NCI-H1694 treated with DMSO at 0.1 percent for 48 hours (cell line): ENCODE measurements around the gene SOHLH2.

ENCODE experiments used
- DNase-seq: peaks from one replicate; lab custom pipeline; 2025; lab: John Stamatoyannopoulos, UW

SOHLH2 gene

DNA sequence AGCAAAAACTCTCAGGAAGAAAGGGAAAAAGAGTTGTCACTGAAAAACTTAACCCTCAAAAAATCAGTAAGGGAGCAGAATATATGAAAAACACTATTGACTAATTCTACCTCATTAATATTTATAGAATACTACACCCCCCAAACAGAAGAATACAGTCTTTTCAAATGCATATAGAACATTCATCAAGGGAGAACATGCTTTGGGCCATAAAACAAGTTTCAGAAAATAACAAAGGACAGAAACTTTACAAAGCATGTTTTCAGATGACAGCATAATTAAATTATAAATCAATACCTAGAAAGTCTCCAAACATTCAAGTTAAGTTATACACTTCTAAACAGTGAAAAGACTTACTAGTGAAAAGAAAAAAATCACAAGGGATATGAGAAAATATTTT is 30.5 kb downstream of the SOHLH2 start:
- no peak for DNase-seq

- no peak for DNase-seq
Measured at GRCh38 chr13:36175621-36176020, 38.7 kb downstream of the SOHLH2 start.

GRCh38 chr13:36174923-36175322 is 39.4 kb downstream of the SOHLH2 start:
- DNase-seq = no peak

GRCh38 chr13:36173571-36174322 is 40.6 kb downstream of the SOHLH2 start:
- DNase-seq = no peak

- DNase-seq = no peak
Measured at GRCh38 chr13:36166046-36166445, 48.3 kb downstream of the SOHLH2 start.

GRCh38 chr13:36163809-36164308 is 50.5 kb downstream of the SOHLH2 start:
- DNase-seq = no peak

DNA sequence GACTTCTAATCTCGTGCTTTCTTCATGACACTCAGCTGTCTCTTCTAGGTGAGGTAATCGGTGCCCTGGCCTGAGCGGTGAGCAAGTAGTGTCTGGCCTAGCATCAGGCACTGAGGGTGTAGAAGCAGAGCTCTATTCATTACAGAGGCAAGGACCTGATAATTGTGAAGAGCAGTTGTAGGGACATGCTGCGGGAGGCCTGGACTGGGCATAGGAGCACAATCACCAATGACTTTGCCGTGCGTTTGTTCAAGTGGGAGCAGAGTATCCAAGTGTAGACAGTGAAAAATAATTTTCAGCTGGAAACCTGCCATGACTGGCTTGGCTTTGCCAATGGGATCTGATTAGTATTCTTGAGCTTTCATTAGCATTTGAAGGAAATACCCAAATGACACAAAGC is 51.1 kb downstream of the SOHLH2 start:
- DNase-seq = no peak

DNA sequence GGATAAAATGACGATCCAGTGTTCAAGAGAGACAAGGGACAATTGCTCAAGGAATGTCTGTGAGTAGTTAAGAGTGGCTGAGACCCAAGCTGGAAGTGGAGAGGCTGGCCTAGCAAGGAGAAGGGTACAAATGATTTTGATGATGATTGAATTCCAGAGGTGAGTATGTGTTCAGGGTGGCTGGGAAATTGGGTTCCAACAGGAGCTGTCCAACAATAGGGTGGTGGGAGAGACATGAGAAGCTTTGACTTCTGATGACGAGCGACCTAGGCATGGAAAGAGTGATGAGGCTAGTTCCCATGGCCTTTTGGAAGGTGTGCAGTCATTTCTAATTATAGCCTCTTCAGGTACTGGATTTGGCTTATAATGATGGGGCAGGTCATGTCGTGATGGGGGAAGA is 54.1 kb downstream of the SOHLH2 start:
- no peak for DNase-seq

- DNase-seq = no peak
Measured at GRCh38 chr13:36158611-36159010, 55.7 kb downstream of the SOHLH2 start.

DNA sequence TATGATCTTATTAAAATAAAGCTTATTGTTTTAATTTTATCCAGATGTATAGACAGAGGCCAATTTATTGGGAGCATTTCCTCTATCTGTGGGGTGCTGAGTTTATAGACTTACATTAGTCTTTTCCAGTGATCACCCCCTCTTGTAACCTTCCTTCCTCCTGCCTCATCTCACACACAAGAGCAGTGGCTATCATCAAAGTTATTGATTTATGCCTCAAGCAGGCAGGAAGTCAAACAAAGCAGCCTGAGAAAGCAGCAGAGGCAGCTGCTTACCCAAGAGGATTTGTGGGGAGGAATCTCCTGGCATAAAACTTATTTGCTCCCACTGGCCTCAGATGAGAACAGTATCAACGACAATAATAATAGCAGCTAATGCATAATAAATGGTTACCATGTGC is 56.9 kb downstream of the SOHLH2 start:
- DNase-seq = no peak

DNA sequence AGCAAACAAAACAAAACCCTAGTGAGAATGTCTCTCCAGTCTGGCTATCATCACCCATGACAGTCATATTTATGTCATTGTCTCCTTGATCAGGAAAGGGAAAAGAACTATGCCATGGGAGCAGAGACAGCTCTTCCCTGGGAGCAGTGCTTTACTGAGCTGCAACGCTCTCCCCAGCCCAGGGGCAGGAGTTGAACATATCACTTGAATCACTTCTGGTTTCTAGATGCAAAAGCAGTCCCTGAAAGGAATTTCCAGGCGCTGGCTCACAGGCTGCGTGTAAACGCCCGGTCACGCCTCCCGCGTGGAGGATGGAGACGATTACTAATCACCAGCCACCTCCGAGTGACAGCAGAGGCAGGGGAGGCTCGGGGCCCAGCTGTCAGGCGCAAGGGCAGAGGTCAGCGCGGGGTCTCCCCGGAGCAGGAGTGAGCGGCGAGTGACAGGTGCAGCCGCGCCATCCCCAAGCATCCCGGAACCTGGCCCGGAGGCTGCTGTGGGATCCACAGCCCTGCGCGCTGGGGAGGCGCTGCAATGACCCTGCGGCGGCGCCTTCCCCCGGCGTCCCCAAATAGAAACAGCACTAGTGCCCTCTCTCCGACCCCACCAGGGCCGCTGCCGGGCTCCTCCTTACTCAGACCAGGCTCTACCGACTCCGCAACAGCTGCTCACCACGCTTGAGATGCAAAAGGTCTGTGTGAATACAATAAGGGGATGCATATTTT is 59.6 kb downstream of the SOHLH2 start:
- DNase-seq = no peak

DNA sequence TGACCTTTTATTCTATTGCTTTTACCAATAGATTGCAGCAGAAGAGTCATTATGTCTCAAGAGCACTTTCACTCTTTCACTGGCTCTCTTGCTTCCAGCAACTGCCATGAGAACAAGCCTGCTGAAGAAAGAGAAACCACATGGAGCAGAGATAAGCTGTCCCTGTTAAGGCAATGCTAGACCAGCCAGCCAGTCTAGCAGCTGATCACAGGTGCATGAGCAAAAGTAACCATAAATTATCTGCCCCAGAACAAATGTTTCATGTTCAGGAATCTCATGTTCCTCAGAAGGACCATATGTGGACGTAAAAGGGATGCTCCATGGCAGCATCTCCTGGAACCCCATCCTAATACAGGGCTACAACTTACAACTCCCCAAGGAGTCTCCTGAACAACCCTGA is 62.8 kb downstream of the SOHLH2 start:
- no peak for DNase-seq

- no peak for DNase-seq
Measured at GRCh38 chr13:36148446-36148845, 65.9 kb downstream of the SOHLH2 start.

GRCh38 chr13:36147330-36147729 is 67.0 kb downstream of the SOHLH2 start:
- no peak for DNase-seq

DNA sequence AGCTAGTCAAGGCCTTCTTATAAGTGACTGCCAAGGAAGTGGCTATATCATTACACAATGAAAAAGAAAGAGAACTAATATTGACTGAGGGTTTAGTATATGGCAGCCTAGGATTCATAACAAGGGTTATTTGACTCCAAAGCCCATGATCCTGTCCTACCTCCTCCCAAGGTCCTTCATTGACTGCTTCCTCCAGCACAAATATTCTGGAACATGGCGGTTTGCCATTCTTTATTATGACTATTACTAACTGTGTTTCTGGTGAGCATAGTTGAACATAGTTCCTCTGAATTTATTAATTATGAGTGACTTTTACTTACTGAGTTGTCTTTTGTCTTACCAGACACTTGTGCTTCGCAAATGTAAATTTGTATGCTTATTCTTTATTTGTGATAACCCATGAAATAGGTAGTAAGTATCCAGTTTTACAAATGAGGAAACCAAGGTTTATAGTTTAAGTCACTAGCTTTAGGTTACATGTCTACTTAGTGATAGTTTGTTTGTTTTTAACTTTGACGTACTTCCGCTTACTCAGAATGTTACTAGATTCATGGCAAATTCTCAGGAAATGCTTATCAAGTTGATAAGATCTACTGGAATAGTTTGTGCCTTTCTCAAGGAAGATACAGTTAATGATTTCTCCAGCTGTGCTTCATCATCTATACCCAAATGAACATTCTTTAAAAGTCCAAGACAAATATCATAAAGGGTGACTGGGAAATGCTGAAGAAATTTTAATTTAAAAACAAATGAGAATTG is 67.7 kb downstream of the SOHLH2 start:
- no peak for DNase-seq

DNA sequence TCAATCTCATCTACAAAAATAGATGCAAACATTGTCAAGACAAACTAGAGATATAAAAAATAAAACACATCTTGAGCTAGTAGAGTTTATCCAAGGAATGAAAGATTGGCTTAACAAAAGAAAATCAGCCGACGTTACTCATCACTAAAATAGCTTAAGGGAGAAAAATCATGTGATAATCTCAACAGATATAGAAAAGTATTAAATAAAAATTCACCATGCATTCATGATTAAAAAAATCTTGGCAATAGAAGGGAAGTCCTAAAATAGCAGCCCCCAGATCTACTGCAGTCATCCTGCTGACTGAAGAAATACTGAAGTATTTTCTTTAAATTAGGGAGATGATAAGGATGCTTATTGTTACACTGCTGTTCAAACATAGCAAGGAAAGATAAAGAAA is 70.6 kb downstream of the SOHLH2 start:
- DNase-seq = no peak

DNA sequence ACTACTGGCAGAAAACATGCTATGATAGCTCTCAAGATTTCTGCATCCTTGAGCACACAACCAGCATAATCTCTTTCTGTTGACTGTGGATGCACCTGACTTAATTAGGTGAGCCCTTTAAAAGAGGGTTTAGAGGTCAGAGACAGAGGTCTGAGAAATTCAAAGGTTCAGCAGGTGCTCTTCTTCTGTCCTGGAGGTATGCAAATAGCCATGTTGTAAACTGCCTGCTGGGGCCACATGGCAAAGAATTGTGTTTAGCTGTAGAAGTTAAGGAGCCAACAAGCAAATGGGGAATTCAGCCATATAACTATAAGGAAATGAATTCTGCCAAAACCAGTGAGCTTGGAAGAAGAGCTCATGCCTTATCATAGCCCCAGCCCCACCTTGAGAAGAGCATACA is 71.6 kb downstream of the SOHLH2 start:
- DNase-seq = no peak

DNA sequence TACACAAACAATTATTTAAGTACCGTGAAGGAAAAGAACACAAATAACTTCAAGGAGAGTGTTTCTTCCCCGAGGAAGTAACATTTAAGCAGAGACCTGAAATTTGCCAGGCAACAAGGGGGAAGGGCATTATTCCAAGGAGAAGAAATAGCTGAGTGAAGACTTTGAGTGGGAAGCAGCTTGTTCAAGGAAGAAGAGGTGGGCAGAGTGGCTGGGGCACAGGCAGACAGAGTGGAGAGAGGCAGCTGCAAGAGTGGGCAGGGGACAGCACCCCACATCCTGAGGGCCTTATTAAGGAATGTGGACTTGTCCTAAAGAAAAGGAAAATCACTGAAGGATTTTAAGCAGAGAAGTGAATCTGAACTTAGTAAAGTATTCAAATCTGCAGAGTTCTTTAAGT is 78.5 kb downstream of the SOHLH2 start:
- no peak for DNase-seq

DNA sequence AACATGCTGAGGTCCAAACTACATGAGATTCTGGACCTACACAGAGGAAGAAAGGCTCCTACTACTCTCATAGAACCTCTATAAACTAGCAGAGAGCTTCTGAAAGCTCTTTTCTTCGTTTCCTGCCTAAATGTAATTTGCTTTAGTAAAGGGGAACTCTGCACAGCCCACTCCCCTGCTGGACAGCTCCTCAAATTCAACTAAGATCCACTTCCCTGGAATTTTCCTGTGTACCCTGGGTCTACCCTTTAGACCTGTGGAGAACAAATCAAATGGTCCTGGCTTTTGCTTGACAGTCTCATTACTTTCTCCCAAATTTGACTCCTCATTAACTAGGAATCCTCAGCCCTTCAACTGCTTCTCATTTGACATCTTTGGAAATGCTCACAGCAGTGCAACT is 79.7 kb downstream of the SOHLH2 start:
- no peak for DNase-seq

- no peak for DNase-seq
Measured at GRCh38 chr13:36133950-36134626, 80.3 kb downstream of the SOHLH2 start.

GRCh38 chr13:36132376-36132775 is 82.0 kb downstream of the SOHLH2 start:
- no peak for DNase-seq

DNA sequence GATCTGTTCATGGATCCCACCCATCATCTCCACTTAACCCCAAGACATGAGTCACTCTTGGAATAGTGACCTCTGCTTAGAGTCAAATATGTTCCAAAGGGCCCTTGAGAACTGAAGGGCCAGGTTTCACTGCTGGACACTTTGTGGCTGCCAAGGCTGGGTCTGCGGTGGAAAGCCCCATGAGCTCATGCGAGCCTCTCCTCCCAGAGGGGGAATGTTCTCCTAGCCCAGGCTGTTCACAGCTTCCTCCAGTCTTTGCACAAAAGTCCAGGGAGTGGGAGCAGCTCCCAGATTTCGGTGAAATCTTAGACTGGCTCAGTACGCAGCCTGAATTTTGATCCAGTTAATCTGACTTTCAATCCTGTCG is 82.4 kb downstream of the SOHLH2 start:
- no peak for DNase-seq
